Lower leg skin (tissue), 4 donors: Measurements from ENCODE around the gene CACNA2D4. TPM values are rescaled to one million over a fixed set of nuclear protein-coding genes. Genes with fewer than 3 reads are reported as not detected.

Source experiments
- DNase-seq, 2 donors: peaks; one replicate each; pipeline ENCODE4 v3.0.0-alpha.2; 2019; ENCODE audit warnings: low spot score in 2 of 2
- H3K4me3 ChIP-seq: fragments of 200-600 bp; sonication (generic); 2 replicates; pipeline ENCODE4 v1.5.1; 2017; ENCODE audit warnings: mild to moderate bottlenecking, low read depth; ENCODE audit not compliant: poor library complexity, severe bottlenecking
- POLR2A ChIP-seq, 2 donors: fragments of 450-650 bp; IDR thresholded peaks; one replicate each; pipeline ENCODE4 v1.6.1; 2016 to 2017; ENCODE audit warnings: antibody characterized with exemption in 2 of 2, mild to moderate bottlenecking in 1 of 2, moderate library complexity in 1 of 2
- WGBS, 2 donors: methylation state at CpG; one replicate each; pipeline ENCODE4 v1.1.5; 2018; 5-methylcytosine and 5-hydroxymethylcytosine counted together
- intact Hi-C: fragments of 100-400 bp; cut with DNase I; formaldehyde crosslinking; loops from one replicate; pipeline ENCODE4 v1.15.0; 2023; ENCODE audit warnings: low total_unique reads
- total RNA-seq, 4 donors: library from RNA; depleted of rRNA; stranded (reverse); fragments of >200 nt; gene quantifications; one replicate each; pipeline ENCODE4 v1.1.0, GENCODE V29; 2016
- TF ChIP-seq, protein P1 (sequence below), 3 donors: fragments of 450-650 bp; IDR thresholded peaks; one replicate each; pipeline ENCODE4 v1.5.1; 2016; ENCODE audit warnings: antibody characterized with exemption in 3 of 3, mild to moderate bottlenecking in 3 of 3, moderate library complexity in 2 of 3

The CACNA2D4 gene
- total RNA-seq, 4 donors from 2014 or later = 2.3 to 4.0 (median 3.1) TPM

GRCh38 chr12:1747609-1748008, 170.8 kb downstream of the CACNA2D4 start:
- no peak overlapping the region for H3K4me3 ChIP-seq
- DNase-seq = no peak
- TF ChIP-seq, protein P1, sequence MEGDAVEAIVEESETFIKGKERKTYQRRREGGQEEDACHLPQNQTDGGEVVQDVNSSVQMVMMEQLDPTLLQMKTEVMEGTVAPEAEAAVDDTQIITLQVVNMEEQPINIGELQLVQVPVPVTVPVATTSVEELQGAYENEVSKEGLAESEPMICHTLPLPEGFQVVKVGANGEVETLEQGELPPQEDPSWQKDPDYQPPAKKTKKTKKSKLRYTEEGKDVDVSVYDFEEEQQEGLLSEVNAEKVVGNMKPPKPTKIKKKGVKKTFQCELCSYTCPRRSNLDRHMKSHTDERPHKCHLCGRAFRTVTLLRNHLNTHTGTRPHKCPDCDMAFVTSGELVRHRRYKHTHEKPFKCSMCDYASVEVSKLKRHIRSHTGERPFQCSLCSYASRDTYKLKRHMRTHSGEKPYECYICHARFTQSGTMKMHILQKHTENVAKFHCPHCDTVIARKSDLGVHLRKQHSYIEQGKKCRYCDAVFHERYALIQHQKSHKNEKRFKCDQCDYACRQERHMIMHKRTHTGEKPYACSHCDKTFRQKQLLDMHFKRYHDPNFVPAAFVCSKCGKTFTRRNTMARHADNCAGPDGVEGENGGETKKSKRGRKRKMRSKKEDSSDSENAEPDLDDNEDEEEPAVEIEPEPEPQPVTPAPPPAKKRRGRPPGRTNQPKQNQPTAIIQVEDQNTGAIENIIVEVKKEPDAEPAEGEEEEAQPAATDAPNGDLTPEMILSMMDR (IDR thresholded peaks at IDR 0.05) = no peak
- TF ChIP-seq POLR2A (IDR thresholded peaks at IDR 0.05) = no peak
- intact Hi-C loops = no loop called here
- 98 to 100% methylated on average over 2 of the region's 2 CpGs for WGBS, 2 donors

DNA sequence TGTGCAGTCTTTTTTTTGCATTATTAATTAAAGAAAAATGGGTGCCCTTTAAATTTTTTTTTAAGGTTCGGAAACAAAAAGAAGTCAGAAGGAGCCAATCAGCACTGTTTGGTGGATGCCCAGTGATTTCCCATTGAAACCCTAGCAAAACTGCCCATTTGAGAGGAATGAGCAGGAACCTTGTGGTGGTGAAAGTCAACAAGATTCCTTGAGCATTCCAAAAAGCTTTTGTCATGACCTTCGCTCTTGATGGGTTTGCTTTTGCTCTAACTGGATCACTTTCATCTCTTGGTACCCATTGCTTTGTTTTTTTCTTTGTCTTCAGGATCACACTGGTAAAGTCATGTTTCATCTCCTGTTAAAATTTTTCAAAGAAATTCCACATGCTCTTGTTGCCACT, 173.5 kb downstream of the CACNA2D4 start:
- no peak overlapping the region for H3K4me3 ChIP-seq
- no peak for DNase-seq
- intact Hi-C loops = no loop called here
- WGBS, 2 donors = 94 to 98% methylated on average over 2 of the region's 2 CpGs
- no peak for TF ChIP-seq POLR2A (IDR thresholded peaks at IDR 0.05)
- TF ChIP-seq, protein P1 (IDR thresholded peaks at IDR 0.05) = no peak

Other genes starting within 250 kb of the CACNA2D4 start
- 10 to 100 TPM; 29.5 to 44.3 (median 37.1) TPM for gene ADIPOR2, start 227.6 kb downstream of the CACNA2D4 start, total RNA-seq
- not detected for gene LRTM2, start 98.1 kb downstream of the CACNA2D4 start, total RNA-seq
- 10 to 100 TPM; 10.9 to 15.1 (median 13.5) TPM for gene DCP1B, start 85.8 kb upstream of the CACNA2D4 start, total RNA-seq
- gene CACNA1C, start 134.3 kb upstream of the CACNA2D4 start, total RNA-seq = 1 to 10 TPM in 3 of 4 donors, under 1 TPM in 1; 0.38 to 2.4 (median 1.4) TPM